EL (cell line): ENCODE measurements around the gene EPS8L2.
"Not testable (repeated sequence)": the region's sequence is repeated elsewhere in the genome, so short reads cannot be mapped to it uniquely, and the experiment has no call there.

Experiments used
- DNase-seq: peaks from one replicate; pipeline ENCODE4 v3.0.0-alpha.2; 2016

EPS8L2 gene

GRCh38 chr11:705646-706438 is at the start of gene EPS8L2:
Gene EPS8L2 (plus strand): TSS chr11:706231. CDS start chr11:709408, 3,177 bp downstream.
- peak; percentile 29 for DNase-seq

DNA sequence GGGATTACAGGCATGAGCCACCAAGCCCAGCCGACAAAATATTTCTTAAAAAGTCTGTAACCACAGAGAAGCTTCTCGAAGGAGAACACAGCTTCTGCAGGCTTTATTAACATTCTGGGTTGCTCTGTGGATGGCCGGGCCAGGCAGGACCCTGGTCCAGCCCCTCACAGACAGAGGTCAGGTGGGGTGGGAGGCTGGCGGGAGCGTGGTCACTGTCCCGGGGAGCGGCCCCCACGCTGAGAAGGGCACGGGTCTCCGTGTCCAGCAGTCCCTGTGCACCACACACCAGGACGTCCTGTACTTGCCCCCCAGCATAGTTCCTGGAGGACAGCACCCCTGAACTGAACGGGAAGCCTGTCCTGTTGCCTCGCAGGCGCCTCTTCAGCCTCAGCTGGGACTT is 49.6 kb upstream of the EPS8L2 start:
- DNase-seq = no peak

DNA sequence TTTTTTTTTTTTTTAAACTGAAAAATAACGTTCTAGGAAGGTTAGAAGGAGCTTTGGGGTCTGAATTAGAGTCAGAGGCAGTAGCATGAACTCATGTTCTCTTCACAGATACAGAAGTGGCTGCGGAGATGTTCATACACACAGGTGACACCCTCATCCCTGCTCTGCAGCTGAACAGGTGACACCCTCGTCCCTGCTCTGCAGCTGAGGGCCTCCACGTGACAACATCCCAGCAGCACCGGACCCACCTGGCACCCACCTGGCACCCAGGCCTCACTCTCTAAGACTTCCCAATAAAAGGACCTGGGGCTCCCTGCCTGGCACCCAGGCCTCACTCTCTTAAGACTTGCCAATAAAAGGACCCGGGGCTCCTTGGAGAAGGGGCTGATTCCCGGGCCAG is 49.2 kb upstream of the EPS8L2 start:
- no peak for DNase-seq

DNA sequence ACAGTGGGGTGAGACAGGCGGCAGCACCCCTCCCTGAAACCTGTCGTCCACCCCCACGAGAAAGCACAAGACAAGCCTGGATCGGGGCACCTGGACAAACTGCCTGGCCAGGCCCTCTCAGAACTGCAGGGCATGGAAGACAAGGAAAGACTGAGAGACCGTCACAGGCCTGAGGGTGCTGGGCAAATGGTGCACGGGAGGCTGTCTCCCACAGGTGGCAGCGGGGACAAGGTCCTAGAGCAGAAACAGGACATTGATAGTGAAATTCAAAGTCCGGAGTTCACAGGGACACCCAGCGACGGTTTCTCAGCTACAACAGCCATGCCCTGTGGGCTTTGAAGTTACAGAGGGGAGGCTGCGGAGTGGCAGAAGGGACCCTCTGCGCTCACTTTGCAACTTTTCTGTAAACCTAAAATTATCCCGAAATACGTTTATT is 48.3 kb upstream of the EPS8L2 start:
- no peak for DNase-seq

DNA sequence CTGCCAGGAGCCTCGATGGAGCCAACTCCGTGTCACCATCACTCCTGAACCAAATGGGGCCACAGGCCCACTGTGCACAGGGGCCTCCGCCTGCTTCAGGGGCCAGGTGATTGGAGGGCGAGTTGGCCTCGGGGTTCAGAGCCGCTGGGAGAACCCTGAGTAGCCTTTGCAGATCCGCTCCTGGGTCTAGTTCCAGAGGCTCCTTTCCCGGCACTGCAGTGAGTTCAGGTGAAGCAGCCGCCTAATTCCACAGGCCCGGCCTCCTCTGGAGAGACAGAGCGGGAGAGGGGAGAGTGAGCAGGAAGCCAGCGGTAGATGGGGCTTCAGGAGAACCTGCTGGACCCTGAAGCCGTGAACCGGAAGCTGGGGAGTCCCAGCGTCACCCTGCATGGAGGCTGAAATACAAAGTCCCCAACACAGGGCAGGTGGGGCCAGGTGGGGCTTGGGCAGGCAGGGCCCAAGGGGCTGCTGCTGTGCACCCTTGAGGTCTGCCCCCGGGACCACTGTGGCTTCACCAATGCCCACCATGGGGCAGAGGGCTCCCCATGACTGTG is 46.4 kb upstream of the EPS8L2 start:
- DNase-seq = no peak

- no peak for DNase-seq
Observed at GRCh38 chr11:660281-660680, 45.8 kb upstream of the EPS8L2 start.

- no peak for DNase-seq
Observed at GRCh38 chr11:660681-661444, 45.2 kb upstream of the EPS8L2 start.

DNA sequence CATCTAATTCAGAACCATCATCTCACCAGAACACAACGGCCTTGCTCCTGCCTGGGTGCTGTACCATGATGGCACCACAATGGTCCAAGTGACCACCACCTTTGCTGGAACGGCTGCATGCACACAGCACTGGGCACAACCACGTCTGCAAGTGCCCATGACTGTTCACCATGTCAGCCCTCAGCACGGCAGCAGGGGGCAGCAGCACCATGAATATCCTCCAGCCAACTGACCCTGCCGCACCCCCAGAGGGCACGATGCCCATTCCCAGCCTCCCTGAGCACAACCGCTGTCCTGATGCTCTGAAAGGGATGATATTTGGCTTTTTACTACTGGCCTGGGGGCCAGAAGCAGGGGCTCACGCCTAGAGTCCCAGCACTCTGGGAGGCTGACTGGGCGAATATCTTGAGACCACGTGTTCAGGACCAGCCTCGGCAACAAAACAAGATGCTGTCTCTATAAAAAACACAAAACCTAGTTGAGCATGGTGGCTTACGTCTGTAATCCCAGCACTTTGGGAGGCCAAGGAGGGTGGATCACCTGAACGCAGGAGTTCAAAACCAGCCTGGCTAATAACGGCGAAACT is 43.2 kb upstream of the EPS8L2 start:
- peak; percentile 60 for DNase-seq

DNA sequence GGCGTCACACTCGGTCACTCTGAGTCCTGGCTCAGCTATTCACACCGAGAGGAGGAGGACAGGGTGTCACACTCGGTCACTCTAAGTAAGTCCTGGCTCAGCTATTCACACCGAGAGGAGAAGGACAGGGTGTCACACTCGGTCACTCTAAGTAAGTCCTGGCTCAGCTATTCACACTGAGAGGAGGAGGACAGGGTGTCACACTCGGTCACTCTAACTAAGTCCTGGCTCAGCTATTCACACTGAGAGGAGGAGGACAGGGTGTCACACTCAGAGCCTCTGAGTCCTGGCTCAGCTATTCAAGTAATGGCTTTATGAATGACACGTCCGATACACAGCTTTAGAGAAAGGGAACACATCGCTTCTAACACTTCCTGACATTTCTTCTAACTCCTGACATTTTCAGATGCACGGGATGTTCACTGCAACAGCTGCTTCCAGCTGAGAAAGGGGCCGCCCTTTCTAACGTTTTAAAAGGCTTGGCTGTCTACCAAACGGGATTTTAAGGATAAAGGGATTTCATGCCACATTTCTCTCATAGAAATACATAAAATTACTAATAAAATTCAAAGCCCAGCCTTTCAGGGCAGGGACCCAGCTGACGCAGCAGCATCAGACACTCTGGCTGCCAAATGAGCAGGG is 40.8 kb upstream of the EPS8L2 start:
- DNase-seq = no peak

GRCh38 chr11:665704-666281 is 40.2 kb upstream of the EPS8L2 start:
- peak; percentile 20 for DNase-seq

- DNase-seq = no peak
Observed at GRCh38 chr11:673866-674265, 32.2 kb upstream of the EPS8L2 start.

DNA sequence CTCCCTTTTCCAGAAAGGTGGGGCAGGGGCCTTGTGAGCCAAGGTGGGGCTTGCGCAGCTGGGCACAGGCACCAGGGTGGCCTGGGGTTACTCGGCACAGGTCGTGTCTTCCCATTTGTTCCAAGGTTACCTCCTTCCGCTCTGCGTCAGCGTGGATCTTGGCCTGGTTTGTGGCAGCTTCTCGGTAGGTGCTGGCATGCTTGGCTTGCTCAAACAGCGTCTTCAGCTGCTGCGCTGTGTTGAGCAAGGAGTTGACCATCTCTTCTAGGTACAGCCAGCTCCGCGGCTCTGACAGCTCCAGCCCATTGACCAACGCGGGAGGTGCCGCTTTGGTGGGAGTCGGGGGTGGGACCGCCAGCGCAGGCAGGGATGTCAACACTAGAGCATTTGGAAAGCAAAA is 31.6 kb upstream of the EPS8L2 start:
- DNase-seq = no peak

- DNase-seq = no peak
Observed at GRCh38 chr11:678297-678696, 27.7 kb upstream of the EPS8L2 start.

DNA sequence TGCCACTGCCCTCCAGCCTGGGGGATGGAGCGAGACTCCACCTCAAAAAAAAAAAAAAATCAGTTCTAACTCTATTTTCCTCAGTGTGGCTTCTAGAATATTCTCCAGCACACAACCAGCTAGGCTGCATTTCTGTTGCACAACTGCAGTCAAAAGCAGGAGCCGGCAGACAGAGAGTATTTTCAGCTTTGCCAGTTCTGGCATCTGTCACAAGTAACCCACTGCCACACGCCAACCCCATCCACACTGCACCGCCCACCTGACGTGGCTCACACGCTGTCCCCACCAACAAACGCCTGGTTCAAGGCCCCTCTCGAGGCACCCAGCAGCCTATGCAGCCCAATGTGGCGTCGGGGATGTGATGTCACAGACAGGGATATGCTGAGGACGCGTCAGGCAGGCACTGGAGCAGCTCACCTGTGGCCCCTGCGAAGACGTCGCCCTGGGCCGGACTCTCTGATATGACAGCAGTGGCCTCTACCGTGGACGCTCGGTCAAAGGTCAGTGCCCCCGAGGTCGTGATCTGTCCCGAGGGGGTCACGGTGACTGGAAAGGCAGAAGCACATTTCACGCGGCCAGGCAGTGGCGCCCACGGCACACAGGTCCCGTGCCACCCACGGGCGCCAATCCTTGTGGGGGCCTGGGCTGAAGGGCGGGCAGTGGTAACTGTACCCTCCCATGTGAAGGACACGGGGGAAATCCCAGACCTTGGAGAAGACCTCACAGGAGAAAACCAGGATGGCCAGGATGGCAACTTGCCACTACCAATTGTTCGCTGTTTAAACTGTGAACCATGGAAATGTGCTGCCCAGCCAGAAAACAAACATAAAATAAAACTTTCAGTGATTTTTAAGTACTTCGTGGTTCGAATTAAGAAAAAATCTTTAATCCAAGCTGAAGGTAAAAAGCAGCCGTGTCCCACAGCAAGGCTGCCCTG is 26.5 kb upstream of the EPS8L2 start:
- DNase-seq = no peak

- DNase-seq = no peak
Observed at GRCh38 chr11:680476-680875, 25.6 kb upstream of the EPS8L2 start.

DNA sequence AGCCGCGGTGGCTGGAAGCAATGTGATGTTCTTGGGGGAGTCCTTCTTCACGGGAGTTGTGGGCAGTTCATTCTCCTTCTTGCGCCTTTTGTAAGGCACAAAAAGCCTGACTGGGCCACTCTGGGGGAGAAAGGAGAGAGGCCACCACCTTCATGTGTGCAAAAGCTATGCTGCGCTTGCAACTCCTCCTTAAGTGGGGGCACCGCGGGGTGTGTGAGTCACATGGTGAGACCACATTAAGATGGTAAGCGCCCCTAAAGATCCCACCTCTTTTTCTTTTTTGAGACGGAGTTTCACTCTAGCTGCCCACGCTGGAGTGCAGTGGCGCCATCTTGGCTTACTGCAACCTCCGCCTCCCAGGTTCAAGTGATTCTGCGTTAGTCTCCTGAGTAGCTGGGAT is 25.1 kb upstream of the EPS8L2 start:
- no peak for DNase-seq

GRCh38 chr11:686451-687243 is 19.4 kb upstream of the EPS8L2 start:
- no peak for DNase-seq

DNA sequence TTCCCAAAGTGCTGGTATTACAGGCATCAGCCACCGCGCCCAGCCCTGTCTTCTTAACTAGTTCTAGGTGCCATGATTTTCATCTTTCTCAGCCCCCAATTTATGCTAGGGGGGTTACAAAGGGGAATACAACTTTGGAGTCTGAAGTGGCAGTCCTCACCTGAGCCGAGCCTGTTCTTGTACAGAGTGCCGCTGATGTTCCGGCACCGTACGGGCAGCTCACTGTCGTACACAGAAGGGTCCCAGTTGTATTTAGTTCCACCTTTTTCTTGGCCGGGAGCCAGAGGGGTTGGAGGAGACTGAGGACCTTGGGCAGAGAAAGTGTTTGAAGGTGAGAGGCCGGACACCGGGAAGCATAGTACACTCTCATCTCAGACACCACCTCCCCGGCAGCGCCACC is 18.3 kb upstream of the EPS8L2 start:
- no peak for DNase-seq

DNA sequence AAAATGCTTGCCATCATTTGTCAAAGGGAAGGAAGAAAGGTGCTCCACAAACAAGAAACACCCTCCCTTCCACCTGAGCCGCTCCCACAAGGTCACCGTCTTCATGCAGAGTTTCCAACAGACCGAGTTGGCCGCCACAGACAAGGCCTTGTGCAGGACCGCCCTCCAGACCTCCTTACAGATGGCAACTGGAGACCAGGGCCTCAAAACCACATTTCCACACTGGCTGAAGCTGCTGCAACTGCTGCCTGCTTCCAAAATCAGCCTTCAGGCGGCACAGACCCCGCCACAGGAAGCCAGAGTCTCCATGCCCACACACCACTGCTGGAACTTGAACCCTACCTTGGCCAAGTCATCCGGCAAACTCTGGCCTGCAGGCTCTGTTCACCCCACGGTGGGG is 17.4 kb upstream of the EPS8L2 start:
- no peak for DNase-seq

GRCh38 chr11:689625-690024 is 16.4 kb upstream of the EPS8L2 start:
- no peak for DNase-seq

DNA sequence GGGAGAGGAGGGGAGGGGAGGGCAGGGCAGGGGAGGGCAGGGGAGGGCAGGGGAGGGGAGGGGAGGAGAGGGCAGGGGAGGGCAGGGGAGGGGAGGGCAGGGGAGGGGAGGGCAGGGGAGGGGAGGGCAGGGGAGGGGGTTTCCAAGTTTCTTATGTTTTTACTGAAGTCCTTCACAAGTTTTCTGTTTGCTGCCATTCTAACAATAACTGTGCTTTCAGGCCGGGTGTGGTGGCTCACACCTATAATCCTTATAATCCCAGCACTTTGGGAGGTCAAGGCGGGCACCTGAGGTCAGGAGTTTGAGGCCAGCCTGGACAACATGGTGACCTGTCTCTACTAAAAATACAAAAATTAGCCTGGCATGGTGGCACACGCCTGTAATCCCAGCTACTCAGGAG is 15.8 kb upstream of the EPS8L2 start:
- not testable (repeated sequence) for DNase-seq
